M059J (cell line): Measurements from ENCODE around the gene KCNE3. TPM values are rescaled to one million over a fixed set of nuclear protein-coding genes. Genes with fewer than 3 reads are reported as not detected.

ENCODE experiments used
- DNase-seq: peaks from one replicate; pipeline ENCODE4 v3.0.0-alpha.2; 2012; ENCODE audit warnings: low read depth
- total RNA-seq: library from RNA; depleted of rRNA; stranded (reverse); fragments of >200 nt; shearing (Covaris generic); gene quantifications from 2 replicates; pipeline ENCODE4 v1.2.3, GENCODE V29; 2014; rRNA removed

KCNE3 gene
- total RNA-seq, 1 experiment from 2014 or later = 0.10 TPM

GRCh38 chr11:74443071-74443864, 24.1 kb downstream of the KCNE3 start:
- peak; percentile 76 for DNase-seq

DNA sequence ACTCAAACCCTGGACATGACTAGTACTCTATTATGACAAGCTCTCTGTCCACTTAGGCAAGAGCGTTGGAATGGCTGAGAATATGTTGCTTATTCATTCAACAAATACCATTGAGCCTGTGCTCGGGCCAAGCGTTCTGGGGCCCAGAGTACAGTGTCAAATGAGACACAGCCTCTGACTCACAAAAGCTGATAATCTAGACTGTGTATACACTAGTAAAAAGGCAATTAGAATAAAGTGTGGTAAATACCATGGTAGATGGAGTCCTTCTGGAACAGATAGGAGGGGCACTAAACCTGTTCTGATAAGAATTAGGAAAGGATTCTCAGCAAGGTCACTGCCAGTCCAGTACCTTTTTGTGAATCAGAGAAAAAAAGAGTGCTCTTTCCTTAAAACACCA, 24.7 kb downstream of the KCNE3 start:
- DNase-seq = peak; percentile 42

DNA sequence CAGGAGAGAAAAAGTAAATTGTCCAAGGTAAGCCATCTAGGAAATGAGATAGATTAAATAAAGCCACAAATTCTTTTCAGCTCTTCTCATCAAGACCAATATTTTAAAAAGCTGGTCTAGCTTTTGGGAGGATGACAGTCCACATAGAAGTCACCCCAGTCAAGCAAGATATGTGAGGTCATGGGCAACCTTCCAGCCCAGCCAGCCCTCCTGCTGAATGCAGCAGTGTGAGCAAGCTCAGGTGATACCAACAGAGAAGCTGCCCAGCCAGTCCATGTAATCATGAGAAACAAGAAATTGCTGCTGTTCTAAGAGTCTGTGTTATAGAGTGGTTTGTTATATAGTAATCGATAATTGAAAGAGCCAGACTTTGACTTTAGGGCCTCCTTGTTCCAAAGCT, 28.7 kb downstream of the KCNE3 start:
- DNase-seq = peak; percentile 28

DNA sequence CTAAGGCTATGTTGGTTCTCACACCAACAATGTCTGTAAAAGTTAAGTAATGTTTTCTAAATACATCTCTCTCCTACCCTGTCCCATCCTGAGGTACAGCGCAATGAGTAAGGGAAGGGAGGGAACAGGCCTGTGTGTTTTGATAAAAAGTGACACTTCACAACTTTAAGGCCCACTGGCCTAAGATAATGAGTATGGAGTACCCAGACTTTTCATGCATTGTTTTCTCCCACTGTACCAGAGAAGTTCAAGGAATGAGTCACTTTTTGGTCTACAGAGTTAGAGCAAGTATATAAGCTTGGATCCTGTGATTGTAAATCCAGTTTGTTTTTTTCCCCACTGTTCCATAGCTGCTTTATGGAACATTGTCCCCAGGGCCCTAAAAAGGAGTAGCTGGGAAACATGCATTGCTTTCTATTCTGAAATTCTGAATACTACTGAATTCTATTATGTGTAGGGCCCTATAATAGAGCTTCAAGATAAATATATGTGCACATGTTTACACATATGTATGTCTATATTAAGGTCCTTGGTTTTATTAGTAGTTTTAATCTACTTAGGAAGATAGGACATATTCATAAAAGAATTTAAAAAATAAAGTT, 29.8 kb downstream of the KCNE3 start:
- peak; percentile 57 for DNase-seq

DNA sequence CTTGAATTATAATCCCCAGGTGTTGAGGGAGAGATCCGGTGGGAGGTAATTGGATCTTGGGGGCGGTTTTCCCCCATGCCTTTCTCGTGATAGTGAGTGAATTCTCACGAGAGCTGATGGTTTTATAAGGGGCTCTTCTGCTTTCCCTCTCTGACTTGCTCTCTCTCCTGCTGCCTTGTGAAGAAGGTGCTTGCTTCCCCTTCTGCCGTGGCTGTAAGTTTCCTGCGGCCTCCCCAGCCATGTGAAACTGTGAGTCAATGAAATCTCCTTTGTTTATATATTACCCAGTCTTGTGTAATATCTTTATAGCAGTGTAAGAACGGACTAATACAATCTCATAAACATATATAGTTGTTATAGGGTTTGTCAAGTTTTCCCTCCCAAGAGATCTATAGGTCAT, 32.8 kb downstream of the KCNE3 start:
- DNase-seq = no peak

DNA sequence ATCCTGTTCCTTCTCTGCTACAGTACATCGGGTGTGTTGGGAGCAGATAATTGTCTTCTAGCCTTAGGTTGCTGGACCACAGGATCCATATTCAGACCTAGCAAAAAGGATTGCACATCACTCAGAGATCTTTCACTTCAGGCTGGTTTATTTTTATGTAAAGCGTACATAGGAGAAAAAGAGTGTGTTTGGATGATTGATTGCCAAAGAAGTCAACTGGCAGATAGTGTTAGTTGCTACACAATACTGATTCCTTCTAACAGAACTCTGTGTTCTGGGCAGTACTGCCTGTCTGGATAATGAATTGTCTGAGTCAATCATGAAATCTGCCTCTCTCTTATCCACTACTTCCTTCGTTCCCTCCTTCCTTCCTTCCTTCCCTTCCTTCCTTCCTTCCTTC, 38.1 kb downstream of the KCNE3 start:
- no peak for DNase-seq

DNA sequence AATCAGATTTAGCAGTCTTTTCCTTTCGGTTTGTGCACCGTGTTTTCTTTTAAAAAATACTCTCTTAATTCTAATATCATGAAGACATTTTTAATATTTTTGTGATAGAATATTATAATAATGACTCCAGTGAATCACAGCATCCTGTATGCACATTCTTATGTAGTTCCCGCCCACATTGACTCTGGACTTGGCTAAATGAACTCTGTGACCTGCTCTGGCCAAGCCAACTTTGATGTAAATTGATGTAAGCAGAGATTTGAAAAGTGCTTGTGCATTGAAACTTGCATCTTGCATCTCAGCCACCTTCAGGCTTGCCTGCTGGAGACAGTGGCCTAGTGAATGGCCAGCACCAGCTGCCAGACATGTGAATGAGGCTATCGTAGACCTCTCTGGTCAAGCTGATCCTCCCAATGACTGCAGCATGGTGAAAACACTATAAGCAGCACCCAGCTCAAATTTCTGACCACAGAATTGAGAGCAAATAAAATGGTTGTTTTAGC, 39.9 kb downstream of the KCNE3 start:
- no peak for DNase-seq

- DNase-seq = no peak
Measured at GRCh38 chr11:74425100-74425499, 42.2 kb downstream of the KCNE3 start.

DNA sequence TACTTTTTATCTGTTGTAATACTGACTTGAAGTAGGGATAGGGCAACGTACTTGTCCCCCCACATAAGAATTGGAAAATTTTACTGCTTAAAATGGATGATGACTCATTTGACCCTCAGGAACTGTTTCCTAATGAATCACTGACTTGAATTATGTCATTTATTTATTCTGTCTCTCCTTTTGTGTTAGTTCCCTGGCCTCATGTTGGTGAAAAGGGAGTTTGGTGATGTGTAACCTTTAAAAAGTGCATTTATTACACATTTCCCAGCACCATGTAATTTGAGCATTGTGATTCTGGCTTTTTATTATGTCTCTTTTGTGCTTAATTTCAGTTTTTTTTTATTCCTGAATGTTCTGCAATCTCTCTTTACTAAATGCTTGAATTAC, 48.8 kb downstream of the KCNE3 start:
- peak; percentile 93 for DNase-seq

DNA sequence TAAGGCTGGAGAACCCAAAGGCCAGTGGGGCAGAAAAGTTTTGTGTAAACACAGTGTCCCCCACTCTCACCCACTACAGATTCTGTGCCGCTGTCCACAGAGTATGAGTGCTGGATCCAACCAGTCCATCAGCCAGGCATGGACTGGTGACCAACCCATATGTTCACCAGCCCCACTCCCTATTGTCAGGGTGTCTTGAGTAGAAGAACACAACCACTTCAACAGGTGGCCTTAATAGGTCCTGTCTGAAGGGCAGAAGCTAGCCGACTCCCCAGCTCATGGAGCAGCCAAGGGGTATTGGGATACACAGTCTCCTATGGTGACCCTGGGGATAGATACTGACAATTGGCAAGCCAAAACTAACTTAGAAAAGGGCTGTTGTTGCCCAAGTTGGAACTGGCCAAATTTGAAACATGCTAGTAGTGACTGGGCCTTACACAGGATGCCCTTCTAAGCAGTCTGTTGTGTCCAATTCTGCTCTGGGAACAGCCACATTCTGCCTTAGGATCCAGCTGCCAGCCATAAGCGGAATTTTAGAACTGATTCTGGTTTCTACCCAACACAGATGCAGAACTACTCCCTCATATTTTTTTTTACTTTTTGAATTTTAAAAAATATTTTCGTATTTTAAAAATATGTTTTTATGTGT, 49.4 kb downstream of the KCNE3 start:
- no peak for DNase-seq

- DNase-seq = peak; percentile 96
Measured at GRCh38 chr11:74417379-74417804, 50.0 kb downstream of the KCNE3 start.

- DNase-seq = peak; percentile 68
Measured at GRCh38 chr11:74416974-74417373, 50.4 kb downstream of the KCNE3 start.

- DNase-seq = no peak
Measured at GRCh38 chr11:74412733-74413359, 54.5 kb downstream of the KCNE3 start.

GRCh38 chr11:74412321-74412720, 55.0 kb downstream of the KCNE3 start:
- no peak for DNase-seq

GRCh38 chr11:74409633-74410032, 57.7 kb downstream of the KCNE3 start:
- no peak for DNase-seq

Other genes starting within 250 kb of the KCNE3 start
- 4.2 and 5.4 TPM in 2 replicates for gene P4HA3, start 155.9 kb downstream of the KCNE3 start, total RNA-seq
- gene PGM2L1, start 69.1 kb downstream of the KCNE3 start, total RNA-seq = 7.0 and 11.9 TPM in 2 replicates
- gene LIPT2, start 26.2 kb upstream of the KCNE3 start, total RNA-seq = 5.3 and 8.9 TPM in 2 replicates
- gene POLD3, start 125.0 kb upstream of the KCNE3 start, total RNA-seq = 26.9 and 37.4 TPM in 2 replicates